DND-41 (cell line): Measurements from ENCODE around the gene LRFN2.
A peak's percentile ranks its signal among the peaks of the same experiment; 100 is the strongest.

Experiments used
- ATAC-seq: fragments of 200-7000 bp; cut with Tn5 transposase; 3 replicates; pipeline ENCODE4 v1.9.1; 2021; ENCODE audit warnings: low read depth; ENCODE audit not compliant: insufficient read depth
- DNase-seq: peaks from one replicate; pipeline ENCODE4 v3.0.0-alpha.2; 2020
- H2AFZ ChIP-seq: 2 replicates; pipeline ENCODE4 v1.6.0; 2012; ENCODE audit warnings: low read depth, low read length
- H3K27ac ChIP-seq: 2 replicates; pipeline ENCODE4 v1.5.1; 2012; ENCODE audit warnings: low read length, inconsistent platforms
- H3K27me3 ChIP-seq: fragments of 200-600 bp; sonication (generic); 2 replicates; pipeline ENCODE4 v1.6.0; 2012; ENCODE audit warnings: low read length, mild to moderate bottlenecking, inconsistent platforms; ENCODE audit not compliant: insufficient read depth, poor library complexity
- H3K36me3 ChIP-seq: 2 replicates; pipeline ENCODE4 v1.5.1; 2012; ENCODE audit warnings: low read length, inconsistent platforms; ENCODE audit not compliant: insufficient read depth
- H3K4me1 ChIP-seq: 2 replicates; pipeline ENCODE4 v1.5.1; 2012; ENCODE audit warnings: mild to moderate bottlenecking, low read length; ENCODE audit not compliant: insufficient read depth
- H3K4me2 ChIP-seq: 2 replicates; pipeline ENCODE4 v1.6.0; 2012; ENCODE audit warnings: mild to moderate bottlenecking, moderate library complexity, low read length, inconsistent platforms; ENCODE audit not compliant: insufficient read depth
- H3K4me3 ChIP-seq, 2 experiments: fragments of 200-600 bp in 1 of 2; shearing (Covaris generic) in 1 of 2; 2 replicates each; pipeline ENCODE4 v1.5.1; 2012 to 2016; ENCODE audit warnings: inconsistent platforms in 2 of 2, low read length in 2 of 2, mild to moderate bottlenecking in 2 of 2, low read depth in 1 of 2, moderate library complexity in 1 of 2
- H3K79me2 ChIP-seq: 2 replicates; pipeline ENCODE4 v1.6.0; 2012; ENCODE audit warnings: low read length, inconsistent platforms; ENCODE audit not compliant: insufficient read depth
- H3K9ac ChIP-seq: 2 replicates; pipeline ENCODE4 v1.6.0; 2012; ENCODE audit warnings: low read depth, mild to moderate bottlenecking, inconsistent platforms, low read length, moderate library complexity
- H3K9me3 ChIP-seq: 2 replicates; pipeline ENCODE4 v1.5.1; 2012; ENCODE audit warnings: low read length, moderate library complexity, mild to moderate bottlenecking, inconsistent platforms; ENCODE audit not compliant: insufficient read depth, severe bottlenecking
- H4K20me1 ChIP-seq: 2 replicates; pipeline ENCODE4 v1.6.0; 2012; ENCODE audit warnings: low read length; ENCODE audit not compliant: insufficient read depth
- EZH2 ChIP-seq: IDR thresholded peaks from 3 replicates; pipeline ENCODE4 v1.6.1; 2012; ENCODE audit warnings: borderline replicate concordance, low read depth, mild to moderate bottlenecking, moderate library complexity, low read length, inconsistent platforms; ENCODE audit not compliant: severe bottlenecking
- TF ChIP-seq, protein P1 (sequence below): IDR thresholded peaks from 2 replicates; pipeline ENCODE4 v1.5.1; 2012; ENCODE audit warnings: borderline replicate concordance, low read length, moderate library complexity, mild to moderate bottlenecking; ENCODE audit not compliant: poor library complexity, severe bottlenecking; ENCODE audit errors: extremely low read depth

Gene LRFN2

DNA sequence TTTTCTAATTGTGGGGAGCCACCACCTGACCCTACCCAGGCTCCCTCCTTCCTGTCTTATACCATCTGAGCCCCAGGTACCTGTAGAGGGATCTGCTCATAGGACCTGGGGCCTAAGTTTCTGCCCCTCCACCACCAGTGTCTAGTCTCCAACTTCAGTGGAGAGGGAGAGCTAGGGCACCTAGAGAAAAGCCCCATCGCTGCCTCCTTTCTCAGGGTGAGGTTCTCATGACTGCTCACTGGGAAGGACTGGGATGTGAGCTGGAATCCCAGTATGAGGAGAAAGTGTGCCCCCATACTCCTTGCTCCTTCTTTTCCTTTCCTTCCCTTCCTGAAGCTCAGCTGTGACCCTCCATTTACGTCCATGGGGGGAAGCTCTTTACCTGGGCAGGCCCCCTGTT, 231.6 kb downstream of the LRFN2 start:
- ATAC-seq: no peak
- Histone ChIP-seq H3K36me3 (no peaks in the 10 kb centered on the region), H3K27me3 (no peaks in the 10 kb centered on the region), H3K4me2 (no peak overlapping the region), H3K9ac (no peak overlapping the region), H4K20me1 (no peaks in the 10 kb centered on the region), H3K4me3 (no peak overlapping the region), H2AFZ (no peak overlapping the region), H3K9me3 (no peaks in the 10 kb centered on the region), H3K27ac (no peak overlapping the region), H3K4me1 (no peaks in the 10 kb centered on the region), H3K79me2 (no peaks in the 10 kb centered on the region)
- peak; percentile 2 for DNase-seq
- TF ChIP-seq EZH2: no peak
- TF ChIP-seq, protein P1, sequence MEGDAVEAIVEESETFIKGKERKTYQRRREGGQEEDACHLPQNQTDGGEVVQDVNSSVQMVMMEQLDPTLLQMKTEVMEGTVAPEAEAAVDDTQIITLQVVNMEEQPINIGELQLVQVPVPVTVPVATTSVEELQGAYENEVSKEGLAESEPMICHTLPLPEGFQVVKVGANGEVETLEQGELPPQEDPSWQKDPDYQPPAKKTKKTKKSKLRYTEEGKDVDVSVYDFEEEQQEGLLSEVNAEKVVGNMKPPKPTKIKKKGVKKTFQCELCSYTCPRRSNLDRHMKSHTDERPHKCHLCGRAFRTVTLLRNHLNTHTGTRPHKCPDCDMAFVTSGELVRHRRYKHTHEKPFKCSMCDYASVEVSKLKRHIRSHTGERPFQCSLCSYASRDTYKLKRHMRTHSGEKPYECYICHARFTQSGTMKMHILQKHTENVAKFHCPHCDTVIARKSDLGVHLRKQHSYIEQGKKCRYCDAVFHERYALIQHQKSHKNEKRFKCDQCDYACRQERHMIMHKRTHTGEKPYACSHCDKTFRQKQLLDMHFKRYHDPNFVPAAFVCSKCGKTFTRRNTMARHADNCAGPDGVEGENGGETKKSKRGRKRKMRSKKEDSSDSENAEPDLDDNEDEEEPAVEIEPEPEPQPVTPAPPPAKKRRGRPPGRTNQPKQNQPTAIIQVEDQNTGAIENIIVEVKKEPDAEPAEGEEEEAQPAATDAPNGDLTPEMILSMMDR: no peak

GRCh38 chr6:40355066-40355465, 232.1 kb downstream of the LRFN2 start:
- no peak for ATAC-seq
- TF ChIP-seq EZH2: no peak
- TF ChIP-seq, protein P1: no peak

GRCh38 chr6:40353967-40354452, 233.2 kb downstream of the LRFN2 start:
- no peaks in the 10 kb centered on the region for H3K9me3 ChIP-seq
- no peak overlapping the region for H3K9ac ChIP-seq
- ATAC-seq: no peak
- H3K79me2 ChIP-seq: no peaks in the 10 kb centered on the region
- DNase-seq: peak; percentile 1
- no peak overlapping the region for H3K4me3 ChIP-seq
- H4K20me1 ChIP-seq: no peaks in the 10 kb centered on the region
- no peak overlapping the region for H3K4me2 ChIP-seq
- no peak overlapping the region for H2AFZ ChIP-seq
- H3K4me1 ChIP-seq: no peaks in the 10 kb centered on the region
- no peak overlapping the region for H3K27ac ChIP-seq
- TF ChIP-seq EZH2: no peak
- TF ChIP-seq, protein P1: no peak
- H3K27me3 ChIP-seq: no peaks in the 10 kb centered on the region
- H3K36me3 ChIP-seq: no peaks in the 10 kb centered on the region

More at GRCh38 chr6:40355066-40355465, 232.1 kb downstream of the LRFN2 start:
- no peak overlapping the region for H3K9ac ChIP-seq
- H3K4me3 ChIP-seq: no peak overlapping the region
- H3K79me2 ChIP-seq: no peaks in the 10 kb centered on the region
- H3K36me3 ChIP-seq: no peaks in the 10 kb centered on the region
- no peak overlapping the region for H3K27ac ChIP-seq
- no peaks in the 10 kb centered on the region for H4K20me1 ChIP-seq
- H3K4me1 ChIP-seq: no peaks in the 10 kb centered on the region
- no peak for DNase-seq
- H3K9me3 ChIP-seq: no peaks in the 10 kb centered on the region
- no peak overlapping the region for H3K4me2 ChIP-seq
- no peak overlapping the region for H2AFZ ChIP-seq
- no peaks in the 10 kb centered on the region for H3K27me3 ChIP-seq
